ENCODE measurements around the gene AGAP2.
A peak's percentile ranks its signal among the peaks of the same experiment; 100 is the strongest.

Gene AGAP2

GRCh38 chr12:57751788-57752667 is 13.5 kb upstream of the AGAP2 start, which contains the start of gene CDK4:
Gene CDK4, minus strand, starts transcription at chr12:57752310. Its CDS starts 593 bp downstream, at chr12:57751717.
- DNase-seq, result peak; percentile 100

DNA sequence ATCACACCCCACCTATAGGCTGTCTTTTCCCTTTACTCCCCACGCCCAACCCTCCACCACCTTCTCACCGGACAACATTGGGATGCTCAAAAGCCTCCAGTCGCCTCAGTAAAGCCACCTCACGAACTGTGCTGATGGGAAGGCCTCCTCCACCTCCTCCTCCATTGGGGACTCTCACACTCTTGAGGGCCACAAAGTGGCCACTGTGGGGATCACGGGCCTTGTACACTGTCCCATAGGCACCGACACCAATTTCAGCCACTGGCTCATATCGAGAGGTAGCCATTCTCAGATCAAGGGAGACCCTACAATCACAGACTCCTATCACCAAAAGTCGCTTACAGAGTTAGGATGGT is 12.9 kb upstream of the AGAP2 start:
- DNase-seq, result no peak

DNA sequence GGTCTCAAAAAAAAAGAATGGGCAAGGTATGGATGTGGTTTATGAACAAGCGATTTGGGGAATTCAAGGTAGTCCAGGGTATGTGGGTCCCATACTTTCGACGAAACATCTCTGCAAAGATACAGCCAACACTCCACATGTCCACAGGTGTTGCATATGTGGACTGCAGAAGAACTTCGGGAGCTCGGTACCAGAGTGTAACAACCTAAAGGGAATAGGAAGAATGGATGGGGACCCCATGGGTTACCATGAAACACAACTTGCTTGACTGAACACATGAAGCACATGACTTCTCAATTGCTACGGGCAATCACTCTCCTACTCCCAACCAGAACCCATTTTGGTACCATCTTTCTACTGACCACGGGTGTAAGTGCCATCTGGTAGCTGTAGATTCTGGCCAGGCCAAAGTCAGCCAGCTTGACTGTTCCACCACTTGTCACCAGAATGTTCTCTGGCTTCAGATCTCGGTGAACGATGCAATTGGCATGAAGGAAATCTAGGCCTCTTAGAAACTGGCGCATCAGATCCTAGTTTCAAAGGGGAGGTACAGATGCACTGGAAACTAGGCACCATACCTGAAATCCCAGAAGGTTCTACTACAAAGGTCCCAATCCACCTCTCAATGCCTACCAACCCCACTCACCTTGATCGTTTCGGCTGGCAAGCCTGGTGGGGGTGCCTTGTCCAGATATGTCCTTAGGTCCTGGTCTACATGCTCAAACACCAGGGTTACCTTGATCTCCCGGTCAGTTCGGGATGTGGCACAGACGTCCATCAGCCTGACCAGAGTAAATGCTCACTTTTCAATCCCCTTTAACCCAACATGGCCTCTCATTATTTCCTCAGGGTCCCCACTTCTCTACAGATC is 12.3 kb upstream of the AGAP2 start:
- no peak for DNase-seq

DNA sequence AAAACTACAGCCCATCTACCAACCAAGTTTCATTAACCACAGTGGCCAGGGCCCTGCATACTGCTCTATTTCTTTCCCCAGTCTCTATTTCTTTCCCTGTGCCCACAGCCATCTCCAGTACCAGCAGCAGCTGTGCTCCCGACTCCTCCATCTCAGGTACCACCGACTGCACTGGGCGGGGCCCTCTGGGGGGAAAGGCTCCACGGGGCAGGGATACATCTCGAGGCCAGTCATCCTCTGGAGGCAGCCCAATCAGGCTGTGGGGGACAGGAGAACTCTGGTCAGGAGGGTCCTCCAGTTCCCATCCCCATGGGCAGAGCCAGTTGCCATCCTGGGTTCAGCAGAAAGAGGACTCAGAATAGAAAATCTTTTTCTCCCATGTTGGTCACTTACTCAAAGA is 10.5 kb upstream of the AGAP2 start:
- no peak for DNase-seq

- no peak for DNase-seq
Measured at GRCh38 chr12:57746025-57746424, 7.5 kb upstream of the AGAP2 start.

GRCh38 chr12:57745485-57745881 is 6.9 kb upstream of the AGAP2 start:
- DNase-seq, result no peak

GRCh38 chr12:57744777-57745484 is 6.4 kb upstream of the AGAP2 start, which contains the start of gene TSPAN31:
Gene TSPAN31, plus strand, starts transcription at chr12:57745039. Its CDS starts 116 bp downstream, at chr12:57745155.
- peak; percentile 98 for DNase-seq

DNA sequence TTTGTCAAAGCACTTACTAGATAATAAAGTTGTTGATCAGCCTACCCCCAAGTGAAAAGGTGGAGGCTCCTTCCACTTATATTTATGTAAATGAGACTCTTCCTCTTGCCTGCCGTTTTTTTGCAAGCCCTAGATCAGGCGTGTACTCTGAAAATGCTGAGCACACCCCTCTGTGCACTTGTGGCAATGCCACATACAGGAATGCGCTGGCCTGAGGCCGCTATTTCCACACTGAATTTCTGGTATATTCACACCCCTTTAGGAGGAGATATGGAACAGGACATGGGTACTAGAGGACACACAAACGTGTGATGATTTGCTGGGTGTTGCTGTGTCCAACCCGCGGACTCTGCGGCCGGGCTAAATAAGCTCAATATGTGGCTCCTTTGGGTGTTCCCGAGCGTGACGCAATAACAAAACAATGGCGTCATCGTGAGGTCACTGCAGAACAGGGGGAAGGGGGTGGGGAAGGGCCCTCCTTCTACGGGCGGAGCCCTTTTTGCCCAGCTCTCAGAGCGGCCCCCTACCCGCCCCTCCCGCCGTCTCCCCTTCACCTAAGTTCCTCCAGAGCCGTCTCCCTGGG is 5.7 kb upstream of the AGAP2 start:
- DNase-seq, result no peak

DNA sequence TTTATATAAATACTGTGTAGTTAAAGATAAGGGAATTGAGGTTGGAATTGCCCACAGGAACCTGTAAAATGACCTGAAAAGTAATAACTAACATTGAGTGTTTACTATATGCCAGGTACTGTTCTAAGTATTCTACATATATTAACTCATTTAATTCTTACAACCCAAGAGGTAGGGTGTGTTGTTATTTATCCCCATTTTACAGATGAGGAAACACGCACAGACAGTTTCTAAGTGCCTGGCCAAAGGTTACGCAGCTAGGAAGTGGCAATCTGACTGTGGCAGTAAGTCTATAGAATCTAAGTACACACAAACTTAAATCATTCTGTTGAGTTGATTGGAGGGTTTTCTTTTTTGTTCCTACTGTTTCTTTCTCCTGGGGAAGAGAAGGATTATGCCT is 5.2 kb upstream of the AGAP2 start:
- no peak for DNase-seq

GRCh38 chr12:57741844-57742738 is 3.5 kb upstream of the AGAP2 start:
- no peak for DNase-seq

GRCh38 chr12:57741413-57741789 is 2.9 kb upstream of the AGAP2 start:
- DNase-seq, result no peak

DNA sequence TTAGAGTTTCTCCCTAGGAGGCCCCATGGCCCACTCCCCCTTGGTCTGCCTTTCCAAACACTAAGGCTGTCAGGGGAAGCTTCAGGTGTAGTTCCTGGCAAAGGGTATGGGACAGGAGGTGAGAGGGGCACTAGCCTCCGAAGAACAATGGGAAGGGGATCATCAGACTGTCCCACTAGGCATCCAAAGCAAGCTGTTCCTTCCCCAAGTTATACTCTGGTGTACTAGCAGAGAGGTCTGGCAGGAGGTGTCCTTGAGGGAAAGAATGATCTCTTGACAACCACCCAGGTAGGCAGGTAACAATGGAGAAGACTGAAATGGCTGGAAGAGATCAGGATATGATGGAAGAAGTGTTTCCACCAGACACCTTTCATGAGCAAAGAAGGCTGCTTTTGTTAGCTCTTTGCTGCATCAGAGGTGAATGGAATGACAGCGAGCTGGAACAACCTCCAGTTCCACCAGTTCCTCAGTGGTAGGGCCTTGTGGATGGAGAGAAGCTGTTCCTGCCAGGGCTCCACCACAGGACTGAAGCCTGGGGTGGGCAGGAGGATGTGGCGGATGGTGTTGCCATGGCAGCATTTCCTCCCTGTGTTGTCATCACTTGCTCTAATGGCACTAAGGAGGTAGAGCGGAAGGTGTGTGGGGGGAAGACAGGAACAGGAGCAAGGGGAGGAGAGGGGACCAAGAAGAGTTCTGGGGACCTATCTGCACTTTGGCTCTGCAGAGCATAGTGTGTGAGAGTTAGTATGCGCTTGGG is 2.3 kb upstream of the AGAP2 start:
- DNase-seq, result no peak

- no peak for DNase-seq
Measured at GRCh38 chr12:57739914-57740538, 1.5 kb upstream of the AGAP2 start.

DNA sequence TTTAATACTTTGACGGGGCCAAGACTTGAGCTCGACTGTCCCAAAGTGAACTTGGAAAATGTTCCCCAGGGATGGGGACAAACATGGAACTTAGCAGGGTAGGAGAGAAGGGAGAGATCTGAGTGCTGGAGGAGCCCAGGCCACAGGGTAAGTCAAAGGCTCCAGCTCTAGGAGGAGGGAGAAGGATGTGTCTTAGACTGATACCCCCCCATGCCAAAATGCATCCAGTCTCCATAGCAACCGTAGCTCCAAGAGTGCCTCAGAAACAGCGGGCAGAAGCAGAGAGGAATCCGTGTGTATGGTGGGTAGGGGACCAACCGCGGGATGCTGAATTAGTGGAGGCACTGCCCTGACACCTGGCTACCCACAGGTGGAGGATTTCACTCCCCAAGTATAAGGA is 845 bp upstream of the AGAP2 start:
- DNase-seq, result no peak

GRCh38 chr12:57737467-57738460 is 778 bp downstream of the AGAP2 start:
- no peak for DNase-seq

GRCh38 chr12:57736741-57737466 is 1.6 kb downstream of the AGAP2 start:
- DNase-seq, result no peak

- DNase-seq, result peak; percentile 35
Measured at GRCh38 chr12:57735952-57736740, 2.4 kb downstream of the AGAP2 start.

Measured in NCI-H510A (cell line).